ENCODE results near the gene GPX8. TPM values are rescaled to one million over a fixed set of nuclear protein-coding genes. Genes with fewer than 3 reads are reported as not detected.
A peak's percentile ranks its signal among the peaks of the same experiment; 100 is the strongest.

The GPX8 gene
- polyA plus RNA-seq, 1 of the 3 experiments (the other 2 are of a cell fraction): 30.1 TPM

GRCh38 chr5:55154873-55155272, 5.1 kb upstream of the GPX8 start:
- Histone ChIP-seq H3K9ac (no peak overlapping the region), H3K27ac (ENCODE audit: low read depth in 2 of 2, low read length in 1 of 2) (peak overlapping the region in 1 of 2 experiments; percentile 54; a peak in 3 of 4 replicates), H2AFZ (ENCODE audit: low read depth) (peak overlapping the region; percentile 81; the same call in 1 of the 2 replicates), H3K9me2 (no peaks in the 10 kb centered on the region), H3K4me3 (ENCODE audit: low read depth in 2 of 2, low read length in 1 of 2) (no peak overlapping the region; a peak in 1 of 4 replicates), H3K4me1 (ENCODE audit: control insufficient read depth in 1 of 2, insufficient read depth in 2 of 2, low read depth in 1 of 2, low read length in 1 of 2) (peaks cover 0 to 10% of the 10 kb centered on the region in 2 experiments; a peak in 2 of 4 replicates), H4K20me1 (ENCODE audit: insufficient read depth) (no peaks in the 10 kb centered on the region), H3K27me3 (ENCODE audit: insufficient read depth) (no peaks in the 10 kb centered on the region), H3K9me3 (no peaks in the 10 kb centered on the region), H3K36me3 (replicated peaks in 1 of 2; ENCODE audit: control insufficient read depth in 1 of 2, insufficient read depth in 2 of 2, low read length in 1 of 2) (no peaks in the 10 kb centered on the region), H3F3A (replicated peaks; ENCODE audit: insufficient read depth) (peaks cover 14% of the 10 kb centered on the region), H3K4me2 (peak overlapping the region; percentile 67), H3K79me2 (ENCODE audit: insufficient read depth) (no peaks in the 10 kb centered on the region)
- ChIA-PET CTCF (no interaction called here), POLR2A (no interaction called here)
- under 1% methylated on average over 3 of the region's 3 CpGs for WGBS (ENCODE audit: low lambda C conversion rate)
- no peak for DNase-seq
- TF ChIP-seq CTCF (IDR thresholded peaks at IDR 0.05) (no peak), TAF1 (IDR thresholded peaks at IDR 0.05; ENCODE audit: borderline replicate concordance, low read depth, low read length) (no peak), FOSL2 (IDR thresholded peaks at IDR 0.05; ENCODE audit: borderline replicate concordance, low read depth) (peak; percentile 61), ELF1 (IDR thresholded peaks at IDR 0.05) (no peak), IRF3 (IDR thresholded peaks at IDR 0.05; ENCODE audit: low read depth, low read length) (no peak), FOXM1 (IDR thresholded peaks at IDR 0.05; ENCODE audit: low read depth) (no peak), RFX5 (IDR thresholded peaks at IDR 0.05; ENCODE audit: low read length) (no peak), JUND (IDR thresholded peaks at IDR 0.05) (peak; percentile 63), MXI1 (IDR thresholded peaks at IDR 0.05; ENCODE audit: low read depth, low read length) (no peak), REST (IDR thresholded peaks at IDR 0.05; ENCODE audit: low read depth, low read length) (no peak), RAD21 (IDR thresholded peaks at IDR 0.05; ENCODE audit: low read length) (no peak), MAX (IDR thresholded peaks at IDR 0.05; ENCODE audit: low read depth) (no peak), EZH2phosphoT487 (IDR thresholded peaks at IDR 0.05; ENCODE audit: borderline replicate concordance, low read depth) (no peak), FOXJ3 (CRISPR knock-in tag; IDR thresholded peaks at IDR 0.05) (no peak), GATA2 (CRISPR knock-in tag; IDR thresholded peaks at IDR 0.05) (no peak), EP300 (IDR thresholded peaks at IDR 0.05; ENCODE audit: borderline replicate concordance in 1 of 2, low read depth in 1 of 2, low read length in 1 of 2) (no peak), SIN3A (IDR thresholded peaks at IDR 0.05; ENCODE audit: borderline replicate concordance, low read depth, low read length) (no peak), GABPA (IDR thresholded peaks at IDR 0.05; ENCODE audit: low read depth) (no peak), TCF12 (IDR thresholded peaks at IDR 0.05) (peak; percentile 53), NRF1 (IDR thresholded peaks at IDR 0.05; ENCODE audit: low read depth, low read length) (no peak), YY1 (IDR thresholded peaks at IDR 0.05; ENCODE audit: low read depth) (no peak), USF2 (IDR thresholded peaks at IDR 0.05; ENCODE audit: borderline replicate concordance, low read depth, low read length) (no peak), NFIC (IDR thresholded peaks at IDR 0.05; ENCODE audit: borderline replicate concordance) (peak; percentile 62; the same call in 1 of the 2 replicates), TEAD4 (IDR thresholded peaks at IDR 0.05; ENCODE audit: borderline replicate concordance, insufficient read depth) (no peak), SMC3 (IDR thresholded peaks at IDR 0.05; ENCODE audit: low read depth, low read length) (no peak), MEF2A (IDR thresholded peaks at IDR 0.05; ENCODE audit: borderline replicate concordance, low read depth) (peak; percentile 92), PBX3 (IDR thresholded peaks at IDR 0.05) (peak; percentile 19; the same call in 1 of the 2 replicates)

Data from SK-N-SH (cell line).